GM23248 (cell line): ENCODE data around the gene CCDC15.

ENCODE experiments used
- EZH2 ChIP-seq: fragments of 200-600 bp; sonication (generic); IDR thresholded peaks from 2 replicates; pipeline ENCODE4 v1.6.1; 2018; ENCODE audit warnings: antibody characterized with exemption, mild to moderate bottlenecking; ENCODE audit not compliant: insufficient read depth, poor library complexity, severe bottlenecking
- EZH2phosphoT487 ChIP-seq: fragments of 200-600 bp; sonication (generic); IDR thresholded peaks from 2 replicates; pipeline ENCODE4 v1.6.1; 2018; ENCODE audit warnings: antibody characterized with exemption, moderate library complexity, mild to moderate bottlenecking, low read depth; ENCODE audit not compliant: insufficient read depth

DNA sequence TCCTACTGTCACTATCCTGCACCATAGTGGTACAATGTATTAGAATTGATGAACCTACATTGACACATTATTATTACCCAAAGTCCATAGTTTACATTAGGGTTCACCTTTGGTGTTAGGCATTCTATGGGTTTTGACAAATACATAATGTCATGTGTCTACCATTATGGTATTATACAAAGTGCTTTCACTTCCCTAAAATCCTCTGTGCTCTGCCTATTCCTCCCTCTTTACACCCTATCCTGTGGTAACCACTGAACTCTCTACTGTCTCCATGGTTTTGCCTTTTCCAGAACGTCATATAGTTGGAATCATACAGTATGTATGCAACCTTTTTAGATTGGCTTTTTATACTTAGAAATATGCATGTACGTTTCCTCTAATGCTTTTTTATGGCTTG lies 51.5 kb downstream of the CCDC15 start:
- TF ChIP-seq EZH2 (no peak), EZH2phosphoT487 (no peak)
